Transverse colon (tissue), 4 donors: ENCODE results near the gene BORCS5.

ENCODE experiments used
- CTCF ChIP-seq, 5 experiments: fragments of 200-600 bp in 3 of 5; fragments of 450-650 bp in 2 of 5; sonication (generic) in 3 of 5; IDR thresholded peaks; 1 replicate in 2 of 5; 2 replicates in 3 of 5; pipeline ENCODE4 v1.5.1; 2016 to 2017; ENCODE audit warnings: antibody characterized with exemption in 5 of 5, inconsistent platforms in 3 of 5, mild to moderate bottlenecking in 2 of 5, moderate library complexity in 1 of 5
- EP300 ChIP-seq: sonication (generic); formaldehyde crosslinking; IDR thresholded peaks from one replicate; pipeline ENCODE4 v1.6.1; 2017; ENCODE audit warnings: antibody characterized with exemption, low read depth
- POLR2A ChIP-seq: fragments of 450-650 bp; IDR thresholded peaks from one replicate; pipeline ENCODE4 v1.6.1; 2016; ENCODE audit warnings: antibody characterized with exemption, mild to moderate bottlenecking, moderate library complexity
- POLR2AphosphoS5 ChIP-seq, 3 donors: sonication (generic); formaldehyde crosslinking; IDR thresholded peaks; one replicate each; pipeline ENCODE4 v1.6.1; 2016; ENCODE audit warnings: antibody characterized with exemption in 3 of 3

- TF ChIP-seq POLR2AphosphoS5 (IDR thresholded peaks at IDR 0.05): no peak
- TF ChIP-seq CTCF (IDR thresholded peaks at IDR 0.05): no peak
- no peak for TF ChIP-seq POLR2A
- no peak for TF ChIP-seq EP300
Measured at GRCh38 chr12:12353276-12353675, 3.6 kb upstream of the BORCS5 start.
